NCI-H748 (cell line): ENCODE measurements around the gene SYNJ2.
A peak's percentile ranks its signal among the peaks of the same experiment; 100 is the strongest.

ENCODE experiments used
- DNase-seq: peaks from one replicate; lab custom pipeline; 2025; ENCODE audit not compliant: unreplicated experiment; lab: John Stamatoyannopoulos, UW

The SYNJ2 gene

DNA sequence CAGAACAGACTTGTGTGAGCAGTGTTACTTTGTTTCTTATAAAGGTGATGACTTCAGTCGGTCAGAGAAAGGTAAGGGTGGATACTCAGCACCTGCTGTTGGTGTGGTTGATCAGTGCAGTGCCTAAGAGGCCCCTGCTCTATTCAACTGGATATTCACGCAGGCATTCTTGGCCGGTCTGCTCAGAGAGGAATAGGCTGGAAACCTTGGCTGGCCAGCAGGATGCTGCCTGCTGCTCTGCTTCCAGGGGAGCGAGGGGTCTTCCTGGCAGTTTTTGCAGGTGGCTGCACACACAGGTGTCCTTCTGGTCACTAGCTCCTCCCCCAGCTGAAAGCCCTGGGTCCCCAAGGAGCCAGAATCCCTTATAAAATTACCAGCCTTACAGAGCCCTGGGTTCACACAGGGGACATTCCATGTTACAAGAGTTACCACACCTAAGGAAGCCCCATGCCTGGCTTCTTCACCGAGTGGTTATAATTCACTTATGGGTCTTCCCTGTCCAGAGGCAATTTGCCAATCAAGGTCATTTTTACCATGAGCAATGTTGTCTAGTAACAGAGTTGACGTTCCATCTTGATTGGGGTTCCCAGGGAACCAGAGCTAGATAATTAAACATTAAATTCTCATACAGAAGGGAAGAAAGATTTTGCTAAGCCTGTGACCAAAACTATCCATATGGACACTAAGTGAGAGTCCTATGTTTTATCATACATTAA is 16.4 kb downstream of the SYNJ2 start:
- DNase-seq, result no peak

GRCh38 chr6:157998707-157999167 is 17.1 kb downstream of the SYNJ2 start:
- DNase-seq, result no peak

DNA sequence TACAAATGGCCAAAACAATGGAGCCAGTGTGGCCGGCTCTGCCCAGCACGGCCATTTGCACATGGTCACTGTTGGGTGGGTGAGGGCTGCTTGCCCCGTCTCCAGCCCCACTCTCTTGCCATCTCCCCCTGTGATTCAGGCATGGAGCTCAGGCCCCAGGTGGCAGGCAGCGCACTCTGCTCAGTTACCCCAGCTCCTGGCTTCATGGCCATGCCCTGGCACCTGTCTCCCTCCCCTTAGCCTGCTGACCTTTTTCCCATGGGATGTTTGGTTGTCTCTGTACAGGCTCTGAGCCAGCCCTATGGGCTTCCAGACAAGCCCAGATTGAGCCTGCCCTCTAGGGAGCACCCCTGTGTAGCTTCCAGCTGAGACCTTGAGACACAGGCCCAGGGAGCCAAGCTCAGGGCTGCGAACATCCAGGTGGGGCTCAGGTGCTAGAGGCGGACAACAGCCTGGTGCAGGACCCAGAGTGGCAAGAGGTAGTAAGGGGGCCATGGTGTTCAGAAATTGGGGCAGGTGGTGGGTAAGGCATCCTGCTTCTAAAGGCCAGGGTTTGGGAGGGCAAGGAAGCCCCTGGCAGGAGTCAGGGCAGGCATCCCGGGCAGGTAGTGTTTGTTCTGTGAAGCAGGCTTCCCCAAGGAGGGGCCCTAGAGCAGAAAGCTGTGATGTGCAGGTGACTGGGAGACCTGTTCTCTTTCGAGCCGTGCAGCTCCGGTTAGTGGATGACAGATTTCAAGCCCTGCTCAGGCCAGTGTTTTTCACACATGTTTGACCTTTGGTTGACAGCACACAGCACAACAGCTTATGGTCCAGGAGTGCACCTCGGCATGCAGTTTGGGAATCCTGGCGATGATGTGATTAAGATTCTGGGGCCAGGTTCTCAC is 17.7 kb downstream of the SYNJ2 start:
- no peak for DNase-seq

- DNase-seq, result no peak
Measured at GRCh38 chr6:158000530-158001307, 19.1 kb downstream of the SYNJ2 start.

DNA sequence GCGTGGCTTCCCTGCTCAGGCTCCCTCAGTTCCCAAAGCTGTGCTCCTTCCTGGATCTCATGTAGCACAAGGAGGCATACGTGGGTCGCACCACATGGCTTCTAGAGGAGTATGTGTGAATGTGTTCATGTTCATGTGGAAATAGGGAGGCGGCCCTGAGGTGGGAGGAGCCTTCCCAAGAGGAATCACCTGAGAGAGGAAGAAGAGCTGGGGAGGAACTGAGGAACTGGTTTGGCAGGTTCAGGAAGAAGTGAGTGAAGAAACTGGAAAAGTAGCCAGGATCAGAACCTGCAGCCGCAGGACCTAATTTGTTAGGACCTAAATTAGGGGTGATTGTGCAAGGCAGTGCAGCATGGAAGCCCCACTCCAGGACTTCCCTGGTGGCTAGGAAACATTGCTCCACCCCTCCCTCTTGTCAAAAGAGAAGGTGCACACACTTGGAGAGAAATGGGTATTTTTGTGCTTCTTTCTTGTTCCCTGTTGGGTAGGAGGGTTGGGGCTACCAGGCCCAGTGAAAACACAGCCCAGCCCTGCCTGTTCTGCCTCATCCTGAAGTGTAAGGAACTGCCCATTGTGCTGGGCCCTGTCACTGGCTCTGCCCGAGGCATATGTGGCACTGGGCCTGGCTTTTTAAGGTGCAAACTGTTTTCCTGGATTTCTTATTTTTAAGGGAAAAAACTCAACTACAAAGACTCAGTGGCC is 20.7 kb downstream of the SYNJ2 start:
- DNase-seq, result peak; percentile 16

DNA sequence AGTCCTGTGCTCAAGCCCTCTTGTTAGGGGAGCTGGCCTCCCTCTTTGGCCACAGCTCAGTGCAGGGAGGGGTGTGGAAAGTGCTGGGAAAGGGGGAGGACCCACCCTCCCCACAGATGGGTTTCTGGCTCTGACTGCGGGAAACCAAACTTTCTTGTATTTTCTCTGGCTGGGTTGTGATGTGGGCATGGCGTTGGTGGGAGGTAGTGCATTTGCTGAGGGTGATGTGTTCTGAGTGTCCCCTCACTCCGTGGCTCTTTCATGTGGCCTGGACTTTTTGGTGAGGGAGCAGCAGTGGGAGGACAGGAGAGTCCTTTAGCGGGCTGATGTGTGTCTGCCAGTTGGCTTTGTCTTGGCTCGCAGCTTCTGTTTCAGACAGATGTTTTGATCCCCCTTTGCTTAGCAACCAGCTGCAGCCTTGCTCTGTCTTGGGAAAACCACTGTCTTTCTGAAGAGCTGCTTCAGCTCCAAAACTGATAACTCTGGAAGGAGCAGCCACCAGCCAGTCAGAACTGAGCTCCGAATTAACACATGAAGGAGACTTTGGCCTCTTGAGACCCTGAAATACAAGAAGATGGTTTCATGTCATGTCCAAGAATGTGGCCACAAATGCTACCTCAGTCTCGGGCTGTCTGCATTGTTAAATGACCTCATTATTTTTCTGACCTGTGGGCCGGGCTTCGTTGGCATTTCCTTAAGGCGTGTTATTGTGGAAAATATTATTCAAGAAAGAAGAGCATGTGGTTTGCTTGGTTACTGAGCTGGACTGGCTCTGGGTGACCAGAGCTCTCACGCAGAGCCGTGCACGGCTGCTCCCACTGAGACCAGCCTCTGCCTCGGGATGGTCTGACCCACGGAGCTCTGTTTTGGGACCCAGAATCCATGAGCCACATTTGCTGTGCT is 21.5 kb downstream of the SYNJ2 start:
- no peak for DNase-seq

- DNase-seq, result no peak
Measured at GRCh38 chr6:158003910-158004700, 22.4 kb downstream of the SYNJ2 start.

DNA sequence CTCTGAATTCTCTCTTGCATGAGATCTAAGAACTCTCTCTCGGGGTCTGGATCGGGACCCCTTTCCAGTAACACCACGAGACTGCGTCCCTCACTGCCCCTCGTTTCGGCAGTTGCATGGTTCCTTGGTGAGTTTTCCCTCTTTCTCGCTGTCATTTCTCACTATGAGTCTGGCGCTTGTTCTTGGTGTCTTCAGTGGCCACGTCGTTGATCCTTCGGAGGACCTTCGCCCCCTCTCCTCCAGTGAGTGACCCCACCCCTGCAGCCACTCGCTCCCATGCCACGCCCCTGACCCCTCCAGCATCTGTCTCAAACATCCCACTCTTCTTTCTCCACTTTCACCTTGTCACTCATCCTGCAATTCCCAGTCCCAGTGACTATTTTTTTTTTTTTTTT is 23.0 kb downstream of the SYNJ2 start:
- DNase-seq, result no peak

DNA sequence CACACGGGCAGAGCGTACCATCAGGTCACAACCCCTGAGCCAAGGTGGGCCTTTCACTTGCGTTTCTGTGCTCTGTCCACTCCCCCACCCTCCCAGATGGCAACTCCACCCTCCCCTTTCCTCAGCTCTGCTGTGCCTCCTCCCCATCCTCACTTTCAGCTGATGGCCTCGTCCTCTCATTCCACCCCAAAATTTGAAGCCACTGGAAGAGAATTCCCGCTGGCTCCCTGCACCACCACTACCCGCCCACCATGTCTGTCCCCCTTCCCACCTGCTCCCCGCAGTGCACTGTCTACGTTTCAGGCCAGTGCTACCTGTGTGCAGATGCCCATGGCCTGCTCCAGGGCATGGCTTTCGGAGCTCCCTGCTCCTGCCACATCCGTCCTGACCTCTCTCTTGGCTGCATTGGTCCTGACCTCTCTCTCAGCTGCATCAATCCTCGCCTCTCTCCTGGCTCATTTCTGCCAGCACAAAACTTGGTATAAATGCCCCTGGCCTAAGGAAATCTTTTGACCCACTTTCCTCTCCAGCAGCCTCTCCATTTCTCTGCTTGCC is 24.0 kb downstream of the SYNJ2 start:
- DNase-seq, result no peak

- DNase-seq, result no peak
Measured at GRCh38 chr6:158006331-158006730, 24.7 kb downstream of the SYNJ2 start.

DNA sequence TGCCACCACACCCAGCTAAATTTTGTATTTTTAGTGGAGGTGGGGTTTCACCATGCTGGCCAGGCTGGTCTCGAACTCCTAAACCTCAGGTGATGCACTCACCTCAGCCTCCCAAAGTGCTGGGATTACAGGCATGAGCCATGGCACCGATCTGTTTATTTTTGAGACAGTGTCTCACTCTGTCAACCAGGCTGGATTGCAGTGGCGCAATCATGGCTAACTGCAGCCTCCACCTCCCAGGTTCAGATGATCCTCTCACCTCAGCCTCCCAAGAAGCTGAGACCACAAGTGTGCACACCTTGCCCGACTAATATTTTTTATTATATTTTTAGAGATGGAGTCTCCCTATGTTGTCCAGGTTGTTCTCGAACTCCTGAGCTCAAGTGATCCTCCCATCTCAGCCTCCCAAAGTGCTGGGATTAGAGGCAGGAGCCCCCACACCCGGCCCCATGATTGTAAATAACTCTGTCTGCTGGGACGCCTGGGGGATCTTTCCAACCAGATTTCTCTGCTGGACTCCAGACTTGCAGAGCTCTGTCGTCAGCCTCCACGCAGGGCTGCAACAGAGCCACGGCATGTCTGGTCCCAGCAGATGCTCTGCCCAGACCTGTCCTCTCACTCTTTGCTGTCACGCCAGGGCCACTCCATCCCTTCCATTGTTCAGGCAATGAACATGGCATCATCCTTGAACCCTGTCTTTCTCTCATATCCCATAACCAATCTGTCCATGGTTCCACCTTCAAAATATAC is 25.3 kb downstream of the SYNJ2 start:
- no peak for DNase-seq

DNA sequence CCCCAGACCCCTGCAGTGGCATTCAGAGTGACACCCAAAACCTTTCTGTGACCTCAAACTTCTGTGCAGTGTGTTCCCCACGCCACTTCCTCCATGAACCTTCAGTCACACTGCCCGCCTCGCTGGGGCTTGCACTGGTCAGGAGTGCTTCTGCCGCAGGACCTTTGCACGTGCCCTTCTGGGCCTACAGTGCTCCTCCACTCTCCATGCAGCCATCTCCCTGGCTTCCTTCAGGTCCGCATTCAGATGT is 27.1 kb downstream of the SYNJ2 start:
- no peak for DNase-seq

DNA sequence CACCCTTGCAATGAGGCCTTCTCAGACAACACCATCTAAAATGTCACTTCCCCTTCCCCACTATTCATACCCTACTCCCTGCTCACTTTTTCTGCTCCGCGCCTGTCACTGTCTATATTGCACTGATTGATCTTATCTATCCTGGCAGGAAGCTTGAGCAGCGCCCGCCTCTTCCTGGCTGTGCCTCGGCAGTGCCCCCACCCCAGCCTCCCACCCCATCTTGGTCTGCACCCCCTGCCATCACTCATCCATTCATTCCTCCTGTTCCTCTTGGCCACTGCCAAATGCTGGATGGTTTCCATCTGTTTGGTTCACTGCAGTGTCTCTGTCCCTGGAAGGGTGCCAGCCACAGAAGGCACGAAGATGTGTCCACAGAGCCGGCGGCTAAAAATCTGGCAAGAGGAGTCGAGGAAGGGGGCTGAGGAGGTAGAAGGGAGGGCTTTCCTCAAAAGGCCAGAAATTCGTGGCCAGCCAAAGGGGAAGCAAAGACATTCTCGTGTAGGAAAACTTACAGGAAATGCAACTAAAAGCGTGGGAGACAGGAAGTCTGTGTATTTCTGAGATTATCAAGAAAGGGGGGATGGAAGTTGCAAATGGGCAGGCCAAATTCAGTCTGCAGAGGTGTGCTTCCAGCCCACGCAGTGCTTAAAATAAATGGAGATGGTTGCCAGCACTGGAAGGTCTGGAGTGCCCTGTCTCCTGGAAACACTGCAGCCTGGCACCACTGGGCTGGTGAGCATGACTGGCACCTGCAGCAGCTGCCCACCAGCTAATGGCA is 27.6 kb downstream of the SYNJ2 start:
- no peak for DNase-seq

GRCh38 chr6:158009935-158010585 is 28.4 kb downstream of the SYNJ2 start:
- DNase-seq, result no peak

- no peak for DNase-seq
Measured at GRCh38 chr6:158010591-158011477, 29.2 kb downstream of the SYNJ2 start.

DNA sequence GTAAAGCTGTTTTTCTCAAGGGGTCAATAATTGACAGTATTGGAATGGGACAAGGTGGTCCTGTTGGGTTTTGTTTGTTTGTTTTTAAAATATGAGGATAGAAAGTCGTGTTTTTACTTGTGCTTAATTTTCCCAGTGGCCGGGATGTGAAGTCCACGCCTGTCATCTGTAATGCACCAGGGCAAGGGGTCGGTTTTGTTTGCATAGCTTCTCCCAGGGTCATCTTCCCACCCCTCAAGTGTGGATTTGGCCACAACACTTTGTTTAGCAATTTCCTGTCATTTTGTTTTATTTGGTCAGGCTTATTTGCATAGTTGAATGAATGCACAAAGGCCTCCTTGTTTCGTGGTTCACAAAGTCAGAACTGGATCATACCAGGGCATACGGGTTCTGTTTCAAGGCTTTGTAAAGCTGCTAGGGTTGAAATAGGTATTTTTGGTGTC is 29.8 kb downstream of the SYNJ2 start:
- DNase-seq, result peak; percentile 43
